ENCODE measurements around the gene TP73.

TP73 gene

GRCh38 chr1:3674100-3675094, 22.1 kb downstream of the TP73 start:
- no peak for TF ChIP-seq GATA2 (IDR thresholded peaks at IDR 0.05; ENCODE audit: low read depth, low read length)
- no peak for TF ChIP-seq GATA3 (IDR thresholded peaks at IDR 0.05; ENCODE audit: low read depth, low read length)

- no peak for TF ChIP-seq GATA2 (IDR thresholded peaks at IDR 0.05; ENCODE audit: low read depth, low read length)
- TF ChIP-seq GATA3 (IDR thresholded peaks at IDR 0.05; ENCODE audit: low read depth, low read length) = no peak
Measured at GRCh38 chr1:3675436-3675835, 23.1 kb downstream of the TP73 start.

GRCh38 chr1:3676581-3677470, 24.5 kb downstream of the TP73 start:
- no peak for TF ChIP-seq GATA2 (IDR thresholded peaks at IDR 0.05; ENCODE audit: low read depth, low read length)
- TF ChIP-seq GATA3 (IDR thresholded peaks at IDR 0.05; ENCODE audit: low read depth, low read length) = no peak

GRCh38 chr1:3677484-3677883, 25.2 kb downstream of the TP73 start:
- TF ChIP-seq GATA3 (IDR thresholded peaks at IDR 0.05; ENCODE audit: low read depth, low read length) = no peak
- TF ChIP-seq GATA2 (IDR thresholded peaks at IDR 0.05; ENCODE audit: low read depth, low read length) = no peak

GRCh38 chr1:3678361-3679097, 26.2 kb downstream of the TP73 start:
- no peak for TF ChIP-seq GATA2 (IDR thresholded peaks at IDR 0.05; ENCODE audit: low read depth, low read length)
- TF ChIP-seq GATA3 (IDR thresholded peaks at IDR 0.05; ENCODE audit: low read depth, low read length) = no peak

- TF ChIP-seq GATA2 (IDR thresholded peaks at IDR 0.05; ENCODE audit: low read depth, low read length) (no peak), GATA3 (IDR thresholded peaks at IDR 0.05; ENCODE audit: low read depth, low read length) (no peak)
Measured at GRCh38 chr1:3679098-3679555, 26.8 kb downstream of the TP73 start.

- TF ChIP-seq GATA2 (IDR thresholded peaks at IDR 0.05; ENCODE audit: low read depth, low read length) (no peak), GATA3 (IDR thresholded peaks at IDR 0.05; ENCODE audit: low read depth, low read length) (no peak)
Measured at GRCh38 chr1:3679799-3680453, 27.6 kb downstream of the TP73 start.

GRCh38 chr1:3680488-3681230, 28.3 kb downstream of the TP73 start:
- TF ChIP-seq GATA3 (IDR thresholded peaks at IDR 0.05; ENCODE audit: low read depth, low read length) = no peak
- TF ChIP-seq GATA2 (IDR thresholded peaks at IDR 0.05; ENCODE audit: low read depth, low read length) = no peak

- TF ChIP-seq GATA2 (IDR thresholded peaks at IDR 0.05; ENCODE audit: low read depth, low read length) (no peak), GATA3 (IDR thresholded peaks at IDR 0.05; ENCODE audit: low read depth, low read length) (no peak)
Measured at GRCh38 chr1:3681231-3681897, 29.0 kb downstream of the TP73 start.

GRCh38 chr1:3681898-3682806, 29.8 kb downstream of the TP73 start:
- TF ChIP-seq GATA2 (IDR thresholded peaks at IDR 0.05; ENCODE audit: low read depth, low read length) (no peak), GATA3 (IDR thresholded peaks at IDR 0.05; ENCODE audit: low read depth, low read length) (no peak)

- TF ChIP-seq GATA2 (IDR thresholded peaks at IDR 0.05; ENCODE audit: low read depth, low read length) = no peak
- TF ChIP-seq GATA3 (IDR thresholded peaks at IDR 0.05; ENCODE audit: low read depth, low read length) = no peak
Measured at GRCh38 chr1:3683197-3683596, 30.9 kb downstream of the TP73 start.

Data from SH-SY5Y (cell line).